Astrocyte (in vitro differentiated cells and primary cell): ENCODE results near the gene ITK.

ENCODE experiments used
- EZH2 ChIP-seq: IDR thresholded peaks from 2 replicates; pipeline ENCODE4 v1.6.1; 2012; ENCODE audit warnings: mild to moderate bottlenecking, low read length, inconsistent platforms; ENCODE audit not compliant: insufficient read depth
- TF ChIP-seq, protein P1 (sequence below): IDR thresholded peaks from 2 replicates; pipeline ENCODE4 v1.5.1; 2011; ENCODE audit warnings: low read depth, mild to moderate bottlenecking, inconsistent platforms, low read length, moderate library complexity; ENCODE audit not compliant: insufficient read depth

DNA sequence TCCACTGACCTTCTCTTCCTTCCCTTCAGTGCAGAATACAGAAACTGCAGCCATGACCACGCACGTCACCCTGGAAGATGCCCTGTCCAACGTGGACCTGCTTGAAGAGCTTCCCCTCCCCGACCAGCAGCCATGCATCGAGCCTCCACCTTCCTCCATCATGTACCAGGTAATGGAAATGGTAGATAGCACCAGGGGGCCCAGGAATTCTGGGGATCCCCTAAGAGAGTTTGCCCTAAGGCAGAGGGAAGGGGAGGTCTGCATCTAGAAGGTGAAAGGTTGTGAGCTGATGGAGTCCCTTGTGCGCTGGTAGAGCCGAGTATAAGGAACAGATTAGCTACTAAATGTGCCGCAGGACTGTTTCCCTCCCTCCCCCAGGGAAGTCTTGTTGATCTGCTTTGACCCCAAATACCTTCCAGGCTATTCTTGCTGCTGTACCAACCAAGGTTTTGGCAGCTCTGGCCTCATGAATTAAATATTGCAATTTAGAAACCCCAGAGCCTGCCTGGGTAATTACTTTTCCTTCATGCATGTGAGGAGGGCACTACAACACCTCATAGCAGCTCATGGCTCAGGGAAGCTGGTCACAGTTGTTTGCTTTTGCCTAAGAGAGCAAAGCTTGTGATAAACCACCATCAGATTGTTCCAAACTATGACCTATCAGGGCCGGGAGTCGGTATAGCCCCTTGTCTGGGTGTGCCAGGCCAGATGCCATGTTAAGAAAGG is 104.8 kb downstream of the ITK start:
- TF ChIP-seq, protein P1, sequence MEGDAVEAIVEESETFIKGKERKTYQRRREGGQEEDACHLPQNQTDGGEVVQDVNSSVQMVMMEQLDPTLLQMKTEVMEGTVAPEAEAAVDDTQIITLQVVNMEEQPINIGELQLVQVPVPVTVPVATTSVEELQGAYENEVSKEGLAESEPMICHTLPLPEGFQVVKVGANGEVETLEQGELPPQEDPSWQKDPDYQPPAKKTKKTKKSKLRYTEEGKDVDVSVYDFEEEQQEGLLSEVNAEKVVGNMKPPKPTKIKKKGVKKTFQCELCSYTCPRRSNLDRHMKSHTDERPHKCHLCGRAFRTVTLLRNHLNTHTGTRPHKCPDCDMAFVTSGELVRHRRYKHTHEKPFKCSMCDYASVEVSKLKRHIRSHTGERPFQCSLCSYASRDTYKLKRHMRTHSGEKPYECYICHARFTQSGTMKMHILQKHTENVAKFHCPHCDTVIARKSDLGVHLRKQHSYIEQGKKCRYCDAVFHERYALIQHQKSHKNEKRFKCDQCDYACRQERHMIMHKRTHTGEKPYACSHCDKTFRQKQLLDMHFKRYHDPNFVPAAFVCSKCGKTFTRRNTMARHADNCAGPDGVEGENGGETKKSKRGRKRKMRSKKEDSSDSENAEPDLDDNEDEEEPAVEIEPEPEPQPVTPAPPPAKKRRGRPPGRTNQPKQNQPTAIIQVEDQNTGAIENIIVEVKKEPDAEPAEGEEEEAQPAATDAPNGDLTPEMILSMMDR, result no peak
- TF ChIP-seq EZH2, result no peak
